ENCODE measurements around the gene VCP.

DNA sequence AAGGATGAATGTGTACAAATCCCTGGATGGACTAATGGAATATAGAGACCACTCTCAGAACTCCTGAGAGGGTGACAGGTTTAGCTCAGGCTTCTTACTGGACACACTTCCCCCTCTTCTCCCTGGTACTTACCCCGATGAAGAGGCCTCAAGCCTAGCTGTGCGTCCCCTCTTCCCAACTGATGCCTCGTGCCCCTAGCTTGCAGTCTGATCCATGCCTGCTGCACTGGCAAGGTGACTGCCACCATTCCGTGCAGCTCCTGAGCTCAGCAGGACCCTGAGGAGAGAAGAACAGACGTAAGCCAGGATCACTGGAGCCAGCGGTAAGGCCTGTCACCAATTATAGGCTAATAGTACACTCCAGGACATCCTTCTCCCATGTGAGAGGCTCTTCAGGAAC, 36.0 kb upstream of the VCP start:
- TF ChIP-seq GATA2 (IDR thresholded peaks at IDR 0.05; ENCODE audit: low read depth, low read length) (no peak), GATA3 (IDR thresholded peaks at IDR 0.05; ENCODE audit: low read depth, low read length) (no peak)
